ENCODE measurements around the gene RHOF. TPM values are rescaled to one million over a fixed set of nuclear protein-coding genes. Genes with fewer than 3 reads are reported as not detected.

Gene RHOF
- total and polyA plus RNA-seq, 2 of the 13 experiments (the other 11 are each of a cell fraction or from before 2014, with no cell fraction given), result 14.6 to 32.2 TPM

DNA sequence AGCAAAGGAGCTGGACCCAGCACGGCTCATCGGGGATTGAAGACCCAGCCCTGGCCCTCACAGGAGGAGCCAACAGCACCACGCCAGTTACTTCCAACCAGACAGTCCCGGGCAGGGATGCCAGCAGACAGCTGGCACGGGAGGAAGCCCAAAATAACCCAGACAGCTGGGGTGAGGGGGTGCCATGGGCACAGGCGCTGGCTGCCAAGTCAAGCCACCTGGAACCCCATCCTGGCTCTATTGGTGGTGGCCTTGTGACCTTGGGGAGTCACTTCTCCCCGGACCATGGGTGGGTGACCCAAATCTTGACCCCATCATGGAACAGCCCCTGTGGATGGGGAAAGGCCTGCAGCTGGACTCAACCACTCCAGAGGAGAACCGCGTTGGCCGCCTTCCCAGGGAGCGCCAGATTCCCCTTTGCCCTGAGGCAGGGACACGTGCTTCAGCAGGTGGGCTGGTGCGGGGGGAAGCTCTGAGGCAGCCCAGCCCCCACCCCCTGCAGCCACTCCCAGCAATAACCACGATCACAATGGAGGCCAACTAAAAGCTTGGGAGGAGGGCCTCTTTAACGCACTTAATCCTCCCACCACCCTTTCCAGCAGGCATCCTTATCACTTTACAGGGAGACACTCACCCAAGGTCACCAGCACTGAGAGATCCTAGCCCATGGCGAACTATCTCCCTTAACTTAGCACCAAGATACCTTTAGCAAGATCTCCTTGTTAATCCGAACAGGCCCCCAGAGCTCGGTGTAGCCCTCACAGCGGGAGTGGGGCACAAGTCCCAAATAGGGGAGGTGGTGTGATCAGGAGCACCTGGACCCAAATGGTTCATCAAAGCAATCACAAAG, 4.7 kb upstream of the RHOF start (continued):
- no peak for TF ChIP-seq ERF (CRISPR knock-in tag; IDR thresholded peaks at IDR 0.05)
- TF ChIP-seq, protein P1, sequence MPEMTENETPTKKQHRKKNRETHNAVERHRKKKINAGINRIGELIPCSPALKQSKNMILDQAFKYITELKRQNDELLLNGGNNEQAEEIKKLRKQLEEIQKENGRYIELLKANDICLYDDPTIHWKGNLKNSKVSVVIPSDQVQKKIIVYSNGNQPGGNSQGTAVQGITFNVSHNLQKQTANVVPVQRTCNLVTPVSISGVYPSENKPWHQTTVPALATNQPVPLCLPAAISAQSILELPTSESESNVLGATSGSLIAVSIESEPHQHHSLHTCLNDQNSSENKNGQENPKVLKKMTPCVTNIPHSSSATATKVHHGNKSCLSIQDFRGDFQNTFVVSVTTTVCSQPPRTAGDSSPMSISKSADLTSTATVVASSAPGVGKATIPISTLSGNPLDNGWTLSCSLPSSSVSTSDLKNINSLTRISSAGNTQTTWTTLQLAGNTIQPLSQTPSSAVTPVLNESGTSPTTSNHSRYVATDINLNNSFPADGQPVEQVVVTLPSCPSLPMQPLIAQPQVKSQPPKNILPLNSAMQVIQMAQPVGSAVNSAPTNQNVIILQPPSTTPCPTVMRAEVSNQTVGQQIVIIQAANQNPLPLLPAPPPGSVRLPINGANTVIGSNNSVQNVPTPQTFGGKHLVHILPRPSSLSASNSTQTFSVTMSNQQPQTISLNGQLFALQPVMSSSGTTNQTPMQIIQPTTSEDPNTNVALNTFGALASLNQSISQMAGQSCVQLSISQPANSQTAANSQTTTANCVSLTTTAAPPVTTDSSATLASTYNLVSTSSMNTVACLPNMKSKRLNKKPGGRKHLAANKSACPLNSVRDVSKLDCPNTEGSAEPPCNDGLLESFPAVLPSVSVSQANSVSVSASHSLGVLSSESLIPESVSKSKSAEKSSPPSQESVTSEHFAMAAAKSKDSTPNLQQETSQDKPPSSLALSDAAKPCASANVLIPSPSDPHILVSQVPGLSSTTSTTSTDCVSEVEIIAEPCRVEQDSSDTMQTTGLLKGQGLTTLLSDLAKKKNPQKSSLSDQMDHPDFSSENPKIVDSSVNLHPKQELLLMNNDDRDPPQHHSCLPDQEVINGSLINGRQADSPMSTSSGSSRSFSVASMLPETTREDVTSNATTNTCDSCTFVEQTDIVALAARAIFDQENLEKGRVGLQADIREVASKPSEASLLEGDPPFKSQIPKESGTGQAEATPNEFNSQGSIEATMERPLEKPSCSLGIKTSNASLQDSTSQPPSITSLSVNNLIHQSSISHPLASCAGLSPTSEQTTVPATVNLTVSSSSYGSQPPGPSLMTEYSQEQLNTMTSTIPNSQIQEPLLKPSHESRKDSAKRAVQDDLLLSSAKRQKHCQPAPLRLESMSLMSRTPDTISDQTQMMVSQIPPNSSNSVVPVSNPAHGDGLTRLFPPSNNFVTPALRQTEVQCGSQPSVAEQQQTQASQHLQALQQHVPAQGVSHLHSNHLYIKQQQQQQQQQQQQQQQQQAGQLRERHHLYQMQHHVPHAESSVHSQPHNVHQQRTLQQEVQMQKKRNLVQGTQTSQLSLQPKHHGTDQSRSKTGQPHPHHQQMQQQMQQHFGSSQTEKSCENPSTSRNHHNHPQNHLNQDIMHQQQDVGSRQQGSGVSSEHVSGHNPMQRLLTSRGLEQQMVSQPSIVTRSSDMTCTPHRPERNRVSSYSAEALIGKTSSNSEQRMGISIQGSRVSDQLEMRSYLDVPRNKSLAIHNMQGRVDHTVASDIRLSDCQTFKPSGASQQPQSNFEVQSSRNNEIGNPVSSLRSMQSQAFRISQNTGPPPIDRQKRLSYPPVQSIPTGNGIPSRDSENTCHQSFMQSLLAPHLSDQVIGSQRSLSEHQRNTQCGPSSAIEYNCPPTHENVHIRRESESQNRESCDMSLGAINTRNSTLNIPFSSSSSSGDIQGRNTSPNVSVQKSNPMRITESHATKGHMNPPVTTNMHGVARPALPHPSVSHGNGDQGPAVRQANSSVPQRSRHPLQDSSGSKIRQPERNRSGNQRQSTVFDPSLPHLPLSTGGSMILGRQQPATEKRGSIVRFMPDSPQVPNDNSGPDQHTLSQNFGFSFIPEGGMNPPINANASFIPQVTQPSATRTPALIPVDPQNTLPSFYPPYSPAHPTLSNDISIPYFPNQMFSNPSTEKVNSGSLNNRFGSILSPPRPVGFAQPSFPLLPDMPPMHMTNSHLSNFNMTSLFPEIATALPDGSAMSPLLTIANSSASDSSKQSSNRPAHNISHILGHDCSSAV (CRISPR knock-in tag; IDR thresholded peaks at IDR 0.05; ENCODE audit: borderline replicate concordance), result no peak
- TF ChIP-seq TCF7L2 (IDR thresholded peaks at IDR 0.05; ENCODE audit: low read depth, low read length), result no peak
- no peak for TF ChIP-seq SIX1 (CRISPR knock-in tag; IDR thresholded peaks at IDR 0.05; ENCODE audit: borderline replicate concordance)
- TF ChIP-seq HNF4A (CRISPR knock-in tag; IDR thresholded peaks at IDR 0.05), result peak; percentile 42
- no peak for TF ChIP-seq ZNF788 (CRISPR knock-in tag; IDR thresholded peaks at IDR 0.05; ENCODE audit: borderline replicate concordance)
- no peak for TF ChIP-seq MAFF (IDR thresholded peaks at IDR 0.05; ENCODE audit: low read depth, low read length)
- TF ChIP-seq SAFB2 (CRISPR knock-in tag; IDR thresholded peaks at IDR 0.05; ENCODE audit: borderline replicate concordance, low read depth), result 0 out of 2 replicates have a peak, but pooled peaks have one; percentile 44
- no peak for TF ChIP-seq TAF15 (IDR thresholded peaks at IDR 0.05; ENCODE audit: low read depth, low read length, poor library complexity, severe bottlenecking)
- TF ChIP-seq IRF2 (CRISPR knock-in tag; IDR thresholded peaks at IDR 0.05), result peak; percentile 44; the same call in 1 of the 2 replicates
- TF ChIP-seq, protein P2, sequence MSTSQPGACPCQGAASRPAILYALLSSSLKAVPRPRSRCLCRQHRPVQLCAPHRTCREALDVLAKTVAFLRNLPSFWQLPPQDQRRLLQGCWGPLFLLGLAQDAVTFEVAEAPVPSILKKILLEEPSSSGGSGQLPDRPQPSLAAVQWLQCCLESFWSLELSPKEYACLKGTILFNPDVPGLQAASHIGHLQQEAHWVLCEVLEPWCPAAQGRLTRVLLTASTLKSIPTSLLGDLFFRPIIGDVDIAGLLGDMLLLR (CRISPR knock-in tag; IDR thresholded peaks at IDR 0.05), result 0 out of 2 replicates have a peak, but pooled peaks have one; percentile 16
- no peak for TF ChIP-seq GABPA (IDR thresholded peaks at IDR 0.05; ENCODE audit: low read depth, low read length)
- 0 out of 2 replicates have a peak, but pooled peaks have one; percentile 26 for TF ChIP-seq GABPA (CRISPR knock-in tag; IDR thresholded peaks at IDR 0.05; ENCODE audit: low read depth)
- 0 out of 2 replicates have a peak, but pooled peaks have one; percentile 42 for TF ChIP-seq MED1 (CRISPR knock-in tag; IDR thresholded peaks at IDR 0.05)
- TF ChIP-seq, protein P3, sequence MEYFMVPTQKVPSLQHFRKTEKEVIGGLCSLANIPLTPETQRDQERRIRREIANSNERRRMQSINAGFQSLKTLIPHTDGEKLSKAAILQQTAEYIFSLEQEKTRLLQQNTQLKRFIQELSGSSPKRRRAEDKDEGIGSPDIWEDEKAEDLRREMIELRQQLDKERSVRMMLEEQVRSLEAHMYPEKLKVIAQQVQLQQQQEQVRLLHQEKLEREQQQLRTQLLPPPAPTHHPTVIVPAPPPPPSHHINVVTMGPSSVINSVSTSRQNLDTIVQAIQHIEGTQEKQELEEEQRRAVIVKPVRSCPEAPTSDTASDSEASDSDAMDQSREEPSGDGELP (IDR thresholded peaks at IDR 0.05; ENCODE audit: borderline replicate concordance, low read depth), result peak; percentile 39; the same call in 1 of the 2 replicates
- TF ChIP-seq THAP8 (CRISPR knock-in tag; IDR thresholded peaks at IDR 0.05; ENCODE audit: borderline replicate concordance), result no peak
- TF ChIP-seq PHF21A (CRISPR knock-in tag; IDR thresholded peaks at IDR 0.05), result peak; percentile 26; the same call in 1 of the 2 replicates
- no peak for TF ChIP-seq JDP2 (CRISPR knock-in tag; IDR thresholded peaks at IDR 0.05; ENCODE audit: borderline replicate concordance)
- TF ChIP-seq DR1 (CRISPR knock-in tag; IDR thresholded peaks at IDR 0.05), result no peak

Data from HepG2 (cell line).